Calu3 (cell line): ENCODE results near the gene TMEM178B. TPM values are rescaled to one million over a fixed set of nuclear protein-coding genes. Genes with fewer than 3 reads are reported as not detected.
"Not testable (repeated sequence)": the region's sequence is repeated elsewhere in the genome, so short reads cannot be mapped to it uniquely, and the experiment has no call there.

Experiments used
- BruUV-seq: library from RNA; stranded (reverse); fragments of 400-500 nt; replicated peaks from 2 replicates; lab custom pipeline; 2021; lab: Mats Ljungman, UMichigan
- CTCF ChIA-PET: fragments of 300-600 bp; sonication (Branson Sonifier 250); formaldehyde crosslinking; loops from one replicate; lab custom pipeline; 2022; ENCODE audit warnings: antibody characterized with exemption; lab: Charles Lee
- DNase-seq: peaks from one replicate; pipeline ENCODE4 v3.0.0; 2022
- H3K27ac Mint-ChIP-seq: one replicate; pipeline ENCODE4 v1.8.0; 2022; ENCODE audit warnings: mixed read lengths; ENCODE audit not compliant: unreplicated experiment
- H3K27me3 Mint-ChIP-seq: one replicate; pipeline ENCODE4 v1.8.0; 2022; ENCODE audit warnings: mixed read lengths; ENCODE audit not compliant: unreplicated experiment
- H3K36me3 Mint-ChIP-seq: one replicate; pipeline ENCODE4 v1.8.0; 2022; ENCODE audit warnings: mild to moderate bottlenecking, moderate library complexity, mixed read lengths; ENCODE audit not compliant: insufficient read depth, unreplicated experiment
- H3K4me1 Mint-ChIP-seq: one replicate; pipeline ENCODE4 v1.8.0; 2022; ENCODE audit warnings: mild to moderate bottlenecking, low read depth, mixed read lengths; ENCODE audit not compliant: unreplicated experiment
- H3K4me3 Mint-ChIP-seq: one replicate; pipeline ENCODE4 v1.8.0; 2022; ENCODE audit warnings: mild to moderate bottlenecking, low read depth, moderate library complexity, mixed read lengths; ENCODE audit not compliant: unreplicated experiment
- H3K9me3 Mint-ChIP-seq: one replicate; pipeline ENCODE4 v1.8.0; 2022; ENCODE audit warnings: low read depth, mixed read lengths; ENCODE audit not compliant: unreplicated experiment
- CTCF ChIP-seq: fragments of 200-600 bp; IDR thresholded peaks from one replicate; pipeline ENCODE4 v1.8.0; 2022; ENCODE audit warnings: antibody characterized with exemption; ENCODE audit not compliant: unreplicated experiment
- intact Hi-C: fragments of 100-400 bp; cut with micrococcal nuclease; formaldehyde crosslinking; loops from one replicate; pipeline ENCODE4 v1.10.0; 2022; ENCODE audit not compliant: unreplicated experiment
- total RNA-seq: library from RNA; stranded (reverse); gene quantifications from 2 replicates; pipeline ENCODE4 v1.2.3, GENCODE V29; 2022

Gene TMEM178B
- total RNA-seq, 1 experiment from 2014 or later = 1.5 TPM

GRCh38 chr7:141193066-141193465 is 119.2 kb downstream of the TMEM178B start:
- intact Hi-C loops = no loop called here
- no peaks in the 10 kb centered on the region for H3K4me1 Mint-ChIP-seq
- BruUV-seq = no TSS peak

GRCh38 chr7:141195722-141196121 is 121.9 kb downstream of the TMEM178B start:
- H3K36me3 Mint-ChIP-seq, DNase-seq, H3K4me3 Mint-ChIP-seq, H3K27me3 Mint-ChIP-seq, H3K4me1 Mint-ChIP-seq, intact Hi-C loops, H3K27ac Mint-ChIP-seq, H3K9me3 Mint-ChIP-seq, CTCF ChIA-PET, BruUV-seq: not testable (repeated sequence)

More at GRCh38 chr7:141193066-141193465, 119.2 kb downstream of the TMEM178B start:
- TF ChIP-seq CTCF = no peak
- no peaks in the 10 kb centered on the region for H3K9me3 Mint-ChIP-seq
- CTCF ChIA-PET = no interaction called here
- H3K27me3 Mint-ChIP-seq = no peaks in the 10 kb centered on the region
- H3K27ac Mint-ChIP-seq = no peak overlapping the region
- no peak overlapping the region for H3K4me3 Mint-ChIP-seq
- DNase-seq = no peak
- H3K36me3 Mint-ChIP-seq = no peaks in the 10 kb centered on the region

GRCh38 chr7:141198194-141198958 is 124.5 kb downstream of the TMEM178B start:
- CTCF ChIA-PET = no interaction called here
- Mint-ChIP-seq H3K27me3 (no peaks in the 10 kb centered on the region), H3K36me3 (no peaks in the 10 kb centered on the region), H3K4me3 (no peak overlapping the region), H3K27ac (no peak overlapping the region), H3K9me3 (no peaks in the 10 kb centered on the region), H3K4me1 (no peaks in the 10 kb centered on the region)
- TF ChIP-seq CTCF = no peak
- BruUV-seq = no TSS peak
- DNase-seq = no peak
- intact Hi-C loops = no loop called here

DNA sequence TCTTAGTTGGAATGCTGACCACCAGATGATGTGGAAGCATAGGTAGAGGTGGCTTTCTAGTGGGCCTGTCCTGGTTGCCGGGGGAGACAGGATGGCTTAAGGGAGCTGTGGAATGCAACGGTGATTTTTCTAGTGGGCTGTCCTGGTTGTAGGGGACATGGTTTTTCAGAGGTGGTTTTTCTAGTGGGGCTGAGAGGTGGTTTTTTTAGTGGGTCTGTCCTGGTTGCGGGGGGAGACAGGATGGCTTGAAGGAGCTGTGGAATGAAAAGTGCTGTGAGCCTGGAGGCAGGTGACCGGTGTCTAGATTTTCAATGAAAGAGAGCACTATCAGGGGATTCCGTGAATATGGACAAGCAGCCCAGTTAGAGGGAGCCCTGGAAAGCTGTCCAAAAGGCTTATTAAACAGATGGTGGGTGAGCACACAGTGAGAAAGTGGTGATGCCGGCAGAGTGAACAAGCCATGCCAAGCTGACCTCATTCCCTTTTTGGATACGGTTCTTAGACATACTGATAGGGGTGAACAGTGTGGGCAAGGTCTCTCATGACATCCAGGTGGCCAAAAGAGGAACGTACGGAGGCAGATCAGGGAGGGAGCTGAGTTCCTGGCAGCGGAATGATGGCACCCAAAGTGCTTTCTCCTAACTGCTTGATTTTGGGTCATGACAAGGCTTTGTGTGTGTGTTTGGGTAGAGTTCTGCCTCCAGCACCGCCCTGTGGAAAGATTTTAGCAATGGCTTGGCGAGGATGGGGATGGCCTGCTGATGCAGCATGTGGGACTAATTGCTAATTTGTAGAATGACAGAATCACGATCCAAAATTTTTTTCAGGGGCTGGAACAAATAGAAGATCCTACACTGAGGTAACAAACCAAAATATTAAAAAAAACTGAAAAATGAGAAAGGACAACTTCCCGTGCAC is 126.6 kb downstream of the TMEM178B start:
- no peak for DNase-seq
- Mint-ChIP-seq H3K9me3 (no peaks in the 10 kb centered on the region), H3K27me3 (no peaks in the 10 kb centered on the region), H3K4me3 (no peak overlapping the region), H3K4me1 (no peaks in the 10 kb centered on the region), H3K36me3 (no peaks in the 10 kb centered on the region), H3K27ac (no peak overlapping the region)
- BruUV-seq = no TSS peak
- CTCF ChIA-PET = no interaction called here
- no peak for TF ChIP-seq CTCF
- intact Hi-C loops = no loop called here
